Sigmoid colon (tissue), 4 donors: ENCODE measurements around the gene FBXO10.

Experiments
- CTCF ChIP-seq, 4 experiments: fragments of 450-650 bp in 3 of 4; fragments of 200-600 bp in 1 of 4; IDR thresholded peaks; one replicate each; pipeline ENCODE4 v1.5.1; 2016 to 2019; ENCODE audit warnings: antibody characterized with exemption in 4 of 4, mild to moderate bottlenecking in 3 of 4, moderate library complexity in 2 of 4
- EP300 ChIP-seq, 4 donors: sonication (generic); formaldehyde crosslinking; IDR thresholded peaks; one replicate each; pipeline ENCODE4 v1.6.1; 2017; ENCODE audit warnings: antibody characterized with exemption in 4 of 4
- POLR2A ChIP-seq, 2 donors: fragments of 450-650 bp; IDR thresholded peaks; one replicate each; pipeline ENCODE4 v1.6.1; 2016; ENCODE audit warnings: antibody characterized with exemption in 2 of 2, mild to moderate bottlenecking in 2 of 2, moderate library complexity in 2 of 2
- POLR2AphosphoS5 ChIP-seq, 4 donors: sonication (generic); formaldehyde crosslinking; IDR thresholded peaks; one replicate each; pipeline ENCODE4 v1.6.1; 2017; ENCODE audit warnings: antibody characterized with exemption in 4 of 4

GRCh38 chr9:37534901-37535300 is 41.3 kb downstream of the FBXO10 start:
- TF ChIP-seq CTCF (IDR thresholded peaks at IDR 0.05) (no peak), POLR2A (IDR thresholded peaks at IDR 0.05) (no peak), EP300 (IDR thresholded peaks at IDR 0.05) (no peak), POLR2AphosphoS5 (IDR thresholded peaks at IDR 0.05) (no peak)
